Esophagus (tissue), 2 donors: Measurements from ENCODE around the gene TNFRSF14. TPM values are rescaled to one million over a fixed set of nuclear protein-coding genes. Genes with fewer than 3 reads are reported as not detected.

Experiments
- H3K27ac ChIP-seq, 2 donors: one replicate each; pipeline ENCODE4 v1.5.1; 2013; ENCODE audit warnings: low read depth in 2 of 2, mild to moderate bottlenecking in 2 of 2, inconsistent platforms in 1 of 2, low read length in 1 of 2, moderate library complexity in 1 of 2
- H3K27me3 ChIP-seq, 2 donors: one replicate each; pipeline ENCODE4 v1.6.1; 2013; ENCODE audit warnings: low read length in 2 of 2, control low read depth in 1 of 2, mild to moderate bottlenecking in 1 of 2; ENCODE audit not compliant: insufficient read depth in 2 of 2, control insufficient read depth in 1 of 2
- H3K36me3 ChIP-seq, 2 donors: one replicate each; pipeline ENCODE4 v1.6.1; 2013; ENCODE audit warnings: low read length in 1 of 2; ENCODE audit not compliant: control insufficient read depth in 2 of 2, insufficient read depth in 2 of 2
- H3K4me1 ChIP-seq, 2 donors: one replicate each; pipeline ENCODE4 v1.6.1; 2013; ENCODE audit warnings: low read length in 1 of 2; ENCODE audit not compliant: control insufficient read depth in 2 of 2, insufficient read depth in 2 of 2
- H3K4me3 ChIP-seq, 2 donors: one replicate each; pipeline ENCODE4 v1.5.1; 2013; ENCODE audit warnings: low read length in 2 of 2, mild to moderate bottlenecking in 2 of 2, low read depth in 1 of 2, moderate library complexity in 1 of 2
- H3K9me3 ChIP-seq, 2 donors: one replicate each; pipeline ENCODE4 v1.6.1; 2013; ENCODE audit warnings: mild to moderate bottlenecking in 2 of 2, low read depth in 1 of 2, low read length in 1 of 2, moderate library complexity in 1 of 2; ENCODE audit not compliant: control insufficient read depth in 2 of 2, insufficient read depth in 1 of 2
- WGBS, 2 donors: extraction: QIAGEN DNeasy Blood & Tissue Kit; methylation state at CpG; one replicate each; pipeline ENCODE4 v1.1.7; 2013; 5-methylcytosine and 5-hydroxymethylcytosine counted together
- polyA plus RNA-seq, 2 donors: library from polyadenylated mRNA; stranded (reverse); fragments of 200-250 nt; gene quantifications; one replicate each; pipeline ENCODE4 v1.2.3, GENCODE V29; 2013
- donor health status: healthy with polysubstance abuse.
- donor health status: Bipolar disorder and iron deficiency.

Gene TNFRSF14
- polyA plus RNA-seq, 2 donors = 34.1 to 57.5 TPM

DNA sequence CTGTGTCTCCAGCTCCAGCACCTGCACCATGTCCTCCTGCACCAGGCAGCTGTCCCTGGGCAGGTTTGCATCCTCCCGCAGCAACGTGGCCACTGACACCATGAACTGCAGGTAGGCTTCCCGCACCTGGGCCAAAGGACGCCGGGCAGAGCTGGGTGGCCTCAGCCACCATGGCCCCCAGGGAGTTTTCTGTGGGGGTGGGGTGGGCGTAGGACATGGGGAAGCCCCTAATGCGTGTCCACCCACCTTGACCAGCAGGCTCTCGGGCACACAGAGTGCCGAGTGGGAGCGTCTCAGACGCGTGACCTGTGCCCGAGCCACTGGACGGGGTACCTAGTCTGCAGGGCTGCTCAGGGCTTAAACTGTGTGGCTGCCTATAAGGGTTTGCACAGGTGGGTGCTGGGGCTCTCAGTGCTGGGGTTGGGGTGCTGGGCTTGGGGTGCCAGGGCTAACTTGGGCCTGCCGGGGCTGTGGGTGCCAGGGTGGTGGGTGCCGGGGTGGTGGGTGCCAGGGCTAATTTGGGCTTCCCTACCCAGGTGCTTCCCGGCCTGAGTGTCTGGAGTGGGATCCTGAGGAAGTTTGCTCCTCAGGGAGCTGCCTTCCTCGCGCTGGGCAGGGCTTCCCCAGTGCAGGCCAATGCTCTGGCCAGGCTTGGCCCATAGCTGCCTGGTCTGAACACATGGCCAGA, 48.1 kb downstream of the TNFRSF14 start:
- 84 to 86% methylated on average over 19 of the region's 19 CpGs for WGBS, 2 donors
- Histone ChIP-seq H3K4me3 (no peak overlapping the region), H3K27me3 (no peaks in the 10 kb centered on the region), H3K9me3 (peaks cover 0 to 2% of the 10 kb centered on the region in 2 donors), H3K27ac (no peak overlapping the region), H3K4me1 (no peaks in the 10 kb centered on the region), H3K36me3 (no peaks in the 10 kb centered on the region)

GRCh38 chr1:2604844-2605508, 48.8 kb downstream of the TNFRSF14 start:
- 77 to 80% methylated on average over 14 of the region's 14 CpGs for WGBS, 2 donors
- Histone ChIP-seq H3K27ac (no peak overlapping the region), H3K27me3 (no peaks in the 10 kb centered on the region), H3K4me1 (no peaks in the 10 kb centered on the region), H3K36me3 (no peaks in the 10 kb centered on the region), H3K9me3 (peaks cover 0 to 2% of the 10 kb centered on the region in 2 donors), H3K4me3 (no peak overlapping the region)

- Histone ChIP-seq H3K27ac (no peak overlapping the region), H3K27me3 (no peaks in the 10 kb centered on the region), H3K4me3 (no peak overlapping the region), H3K9me3 (peaks cover 0 to 2% of the 10 kb centered on the region in 2 donors), H3K4me1 (no peaks in the 10 kb centered on the region), H3K36me3 (no peaks in the 10 kb centered on the region)
- 81 to 83% methylated on average over 42 to 48 of the region's 48 CpGs for WGBS, 2 donors
These were observed 49.6 kb downstream of the TNFRSF14 start for GRCh38 chr1:2605509-2606395.

DNA sequence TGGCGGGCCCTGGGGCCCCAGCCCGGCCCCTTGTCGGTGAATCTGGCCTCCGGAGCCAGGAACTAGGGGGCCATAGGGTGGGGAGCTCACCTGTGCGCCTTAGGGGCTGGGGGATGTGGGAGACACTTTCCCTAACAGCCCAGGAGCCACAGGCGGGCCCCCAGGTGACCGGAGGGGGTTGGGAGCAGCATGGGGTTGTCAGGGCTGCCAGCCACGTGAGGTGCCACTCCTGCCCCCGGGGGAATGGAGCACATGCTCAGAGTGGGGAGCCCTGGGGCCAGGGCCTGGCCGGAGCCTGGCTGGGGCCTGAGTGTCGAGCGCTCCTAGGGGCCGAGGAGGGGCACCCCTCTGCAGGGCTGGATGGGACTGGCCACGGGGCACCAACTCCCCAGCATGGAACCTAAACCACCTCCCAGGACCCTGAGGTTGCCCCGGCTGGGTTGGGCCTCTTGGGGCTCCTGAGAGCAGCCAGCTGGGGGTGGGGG, 50.3 kb downstream of the TNFRSF14 start:
- WGBS, 2 donors = 77 to 83% methylated on average over 14 to 15 of the region's 15 CpGs
- H3K9me3 ChIP-seq = peaks cover 0 to 2% of the 10 kb centered on the region in 2 donors
- H3K4me3 ChIP-seq = no peak overlapping the region
- H3K27me3 ChIP-seq = no peaks in the 10 kb centered on the region
- no peaks in the 10 kb centered on the region for H3K36me3 ChIP-seq
- peaks cover 0 to 3% of the 10 kb centered on the region in 2 donors for H3K4me1 ChIP-seq
- no peak overlapping the region for H3K27ac ChIP-seq

GRCh38 chr1:2606881-2607621, 50.9 kb downstream of the TNFRSF14 start:
- H3K4me1 ChIP-seq = peaks cover 0 to 3% of the 10 kb centered on the region in 2 donors
- 73 to 82% methylated on average over 35 to 36 of the region's 36 CpGs for WGBS, 2 donors
- H3K36me3 ChIP-seq = no peaks in the 10 kb centered on the region
- no peak overlapping the region for H3K4me3 ChIP-seq
- H3K27ac ChIP-seq = no peak overlapping the region
- no peaks in the 10 kb centered on the region for H3K9me3 ChIP-seq
- H3K27me3 ChIP-seq = no peaks in the 10 kb centered on the region

- no peaks in the 10 kb centered on the region for H3K9me3 ChIP-seq
- H3K27me3 ChIP-seq = no peaks in the 10 kb centered on the region
- WGBS, 2 donors = 56 to 63% methylated on average over 12 to 13 of the region's 13 CpGs
These were observed 51.5 kb downstream of the TNFRSF14 start for GRCh38 chr1:2607641-2608091.

DNA sequence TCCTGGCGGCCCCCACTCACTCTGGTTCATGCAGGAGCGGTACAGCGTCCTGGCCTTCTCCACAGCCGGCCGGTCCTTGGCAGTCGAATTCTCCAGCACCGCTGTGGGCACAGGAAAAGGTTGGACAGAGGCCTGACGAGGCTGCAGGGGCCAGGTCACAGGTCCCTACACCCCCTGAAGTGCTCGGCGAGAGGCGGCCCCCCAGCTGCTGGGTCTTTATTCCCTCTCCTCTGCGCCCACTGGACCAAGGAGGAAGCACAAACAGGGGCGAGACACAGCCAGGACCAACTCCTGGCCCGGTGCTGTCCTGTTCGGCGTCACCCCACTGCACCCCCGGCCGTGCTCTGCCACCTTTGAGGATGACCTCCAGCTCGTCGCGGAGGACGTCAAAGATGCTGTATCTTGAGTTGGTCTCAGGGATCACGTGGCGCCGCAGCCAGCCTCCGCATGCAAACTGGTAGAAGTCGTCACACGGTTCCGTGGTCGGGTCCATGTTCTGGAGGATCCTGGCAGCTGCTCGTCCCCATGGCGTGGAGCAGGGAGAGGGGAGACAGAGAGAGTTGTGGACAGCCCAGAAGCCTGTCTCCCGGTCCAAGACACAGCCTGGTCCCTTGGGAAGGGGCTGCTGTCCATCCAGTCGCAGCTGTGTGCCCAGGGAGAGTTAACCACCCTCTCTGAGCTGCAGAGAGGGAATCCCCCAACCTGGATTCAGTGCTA, 53.3 kb downstream of the TNFRSF14 start:
- Histone ChIP-seq H3K36me3 (no peaks in the 10 kb centered on the region), H3K9me3 (peaks cover 0 to 7% of the 10 kb centered on the region in 2 donors), H3K27me3 (no peaks in the 10 kb centered on the region), H3K4me1 (peaks cover 0 to 3% of the 10 kb centered on the region in 2 donors), H3K27ac (no peak overlapping the region), H3K4me3 (no peak overlapping the region)
- WGBS, 2 donors = 84 to 89% methylated on average over 34 of the region's 34 CpGs

More at GRCh38 chr1:2607641-2608091, 51.5 kb downstream of the TNFRSF14 start:
- Histone ChIP-seq H3K36me3 (no peaks in the 10 kb centered on the region), H3K27ac (no peak overlapping the region), H3K4me3 (no peak overlapping the region), H3K4me1 (peaks cover 0 to 3% of the 10 kb centered on the region in 2 donors)

- Histone ChIP-seq H3K27me3 (no peaks in the 10 kb centered on the region), H3K9me3 (peaks cover 0 to 7% of the 10 kb centered on the region in 2 donors), H3K4me3 (no peak overlapping the region), H3K4me1 (peaks cover 0 to 3% of the 10 kb centered on the region in 2 donors), H3K27ac (no peak overlapping the region), H3K36me3 (no peaks in the 10 kb centered on the region)
- 60 to 65% methylated on average over 21 of the region's 21 CpGs for WGBS, 2 donors
These were observed 54.1 kb downstream of the TNFRSF14 start for GRCh38 chr1:2610036-2610959.
